ENCODE measurements around the gene MDK.

MDK gene

DNA sequence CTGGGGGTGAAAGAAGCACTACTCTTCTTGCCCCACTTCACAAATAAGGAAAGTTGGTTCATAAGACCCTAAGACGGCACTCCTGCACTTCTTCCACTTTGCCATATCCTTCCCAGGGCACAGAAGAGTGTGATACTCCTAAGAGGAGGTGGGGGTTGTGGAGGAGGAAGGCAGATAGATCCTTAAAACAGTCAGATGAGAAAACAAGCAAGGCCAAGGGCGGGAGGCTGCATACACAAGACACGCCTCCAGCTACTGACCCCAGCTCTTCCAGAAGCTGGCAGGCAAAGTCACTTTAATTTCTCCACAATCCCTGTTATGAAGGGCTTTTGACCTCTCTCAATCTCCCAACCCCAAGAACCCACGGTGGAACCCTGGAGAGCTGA lies 11.8 kb downstream of the MDK start:
- peaks cover 16% of the 10 kb centered on the region for H3K27me3 ChIP-seq (replicated peaks)
- TF ChIP-seq, protein P1, sequence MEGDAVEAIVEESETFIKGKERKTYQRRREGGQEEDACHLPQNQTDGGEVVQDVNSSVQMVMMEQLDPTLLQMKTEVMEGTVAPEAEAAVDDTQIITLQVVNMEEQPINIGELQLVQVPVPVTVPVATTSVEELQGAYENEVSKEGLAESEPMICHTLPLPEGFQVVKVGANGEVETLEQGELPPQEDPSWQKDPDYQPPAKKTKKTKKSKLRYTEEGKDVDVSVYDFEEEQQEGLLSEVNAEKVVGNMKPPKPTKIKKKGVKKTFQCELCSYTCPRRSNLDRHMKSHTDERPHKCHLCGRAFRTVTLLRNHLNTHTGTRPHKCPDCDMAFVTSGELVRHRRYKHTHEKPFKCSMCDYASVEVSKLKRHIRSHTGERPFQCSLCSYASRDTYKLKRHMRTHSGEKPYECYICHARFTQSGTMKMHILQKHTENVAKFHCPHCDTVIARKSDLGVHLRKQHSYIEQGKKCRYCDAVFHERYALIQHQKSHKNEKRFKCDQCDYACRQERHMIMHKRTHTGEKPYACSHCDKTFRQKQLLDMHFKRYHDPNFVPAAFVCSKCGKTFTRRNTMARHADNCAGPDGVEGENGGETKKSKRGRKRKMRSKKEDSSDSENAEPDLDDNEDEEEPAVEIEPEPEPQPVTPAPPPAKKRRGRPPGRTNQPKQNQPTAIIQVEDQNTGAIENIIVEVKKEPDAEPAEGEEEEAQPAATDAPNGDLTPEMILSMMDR (IDR thresholded peaks at IDR 0.05; ENCODE audit: low read depth, low read length, missing control alignments): no peak
- H3K27ac ChIP-seq: no peak overlapping the region
- H3K36me3 ChIP-seq (replicated peaks): peaks cover 13% of the 10 kb centered on the region
- in situ Hi-C loops (cut with HindIII; ENCODE audit: low pct_ligation_motif_present, low sequenced_read_pairs): no loop called here
- DNase-seq: no peak
- H3K4me3 ChIP-seq (ENCODE audit: low read depth, low read length): no peak overlapping the region

DNA sequence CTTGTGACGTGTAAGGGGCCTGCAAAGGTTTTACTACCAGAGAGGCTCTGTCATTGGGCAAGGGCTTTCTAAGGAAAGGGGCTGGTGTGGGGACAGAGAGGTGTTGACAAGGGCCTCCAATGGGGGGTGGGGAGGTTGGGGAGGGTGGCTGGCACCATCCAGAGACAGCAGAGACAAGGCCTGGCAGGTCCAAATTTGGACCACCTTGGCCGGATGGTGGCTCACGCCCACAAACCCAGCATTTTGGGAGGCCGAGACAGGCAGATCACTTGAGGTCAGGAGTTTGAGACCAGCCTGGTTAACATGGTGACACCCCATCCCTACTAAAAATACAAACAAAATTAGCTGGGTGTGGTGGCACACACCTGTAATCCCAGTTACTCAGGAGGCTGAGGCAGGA lies 12.3 kb downstream of the MDK start:
- no peak for DNase-seq
- in situ Hi-C loops (cut with HindIII; ENCODE audit: low pct_ligation_motif_present, low sequenced_read_pairs): no loop called here
- Histone ChIP-seq H3K4me3 (ENCODE audit: low read depth, low read length) (no peak overlapping the region), H3K27ac (no peak overlapping the region), H3K27me3 (replicated peaks) (peaks cover 16% of the 10 kb centered on the region), H3K36me3 (replicated peaks) (peaks cover 13% of the 10 kb centered on the region)
- TF ChIP-seq, protein P1 (IDR thresholded peaks at IDR 0.05; ENCODE audit: low read depth, low read length, missing control alignments): no peak

DNA sequence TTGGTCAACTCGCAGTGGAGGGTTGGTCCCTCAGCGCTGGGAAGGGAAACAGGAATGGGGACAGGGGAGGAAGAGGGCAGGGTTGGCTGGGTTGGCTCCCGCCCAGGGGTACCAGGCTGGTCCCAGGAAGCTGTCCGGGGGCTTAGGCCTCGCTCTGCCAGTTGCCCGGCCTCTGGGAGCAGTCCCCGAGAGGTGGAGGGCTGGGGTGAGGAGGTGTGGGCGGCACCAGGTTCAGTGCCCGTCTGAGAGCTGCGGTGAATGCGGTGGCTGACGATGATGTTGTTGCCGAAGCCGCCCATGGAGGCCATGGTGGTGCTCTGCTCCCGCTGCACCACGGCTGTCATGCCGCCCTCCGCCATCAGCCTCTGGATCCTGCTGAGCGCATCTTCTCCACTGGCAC lies 16.1 kb downstream of the MDK start:
- H3K27me3 ChIP-seq (replicated peaks): no peaks in the 10 kb centered on the region
- TF ChIP-seq, protein P1 (IDR thresholded peaks at IDR 0.05; ENCODE audit: low read depth, low read length, missing control alignments): no peak
- H3K27ac ChIP-seq: no peak overlapping the region
- no peak for DNase-seq
- in situ Hi-C loops (cut with HindIII; ENCODE audit: low pct_ligation_motif_present, low sequenced_read_pairs): no loop called here
- H3K4me3 ChIP-seq (ENCODE audit: low read depth, low read length): no peak overlapping the region
- H3K36me3 ChIP-seq (replicated peaks): peaks cover 13% of the 10 kb centered on the region

DNA sequence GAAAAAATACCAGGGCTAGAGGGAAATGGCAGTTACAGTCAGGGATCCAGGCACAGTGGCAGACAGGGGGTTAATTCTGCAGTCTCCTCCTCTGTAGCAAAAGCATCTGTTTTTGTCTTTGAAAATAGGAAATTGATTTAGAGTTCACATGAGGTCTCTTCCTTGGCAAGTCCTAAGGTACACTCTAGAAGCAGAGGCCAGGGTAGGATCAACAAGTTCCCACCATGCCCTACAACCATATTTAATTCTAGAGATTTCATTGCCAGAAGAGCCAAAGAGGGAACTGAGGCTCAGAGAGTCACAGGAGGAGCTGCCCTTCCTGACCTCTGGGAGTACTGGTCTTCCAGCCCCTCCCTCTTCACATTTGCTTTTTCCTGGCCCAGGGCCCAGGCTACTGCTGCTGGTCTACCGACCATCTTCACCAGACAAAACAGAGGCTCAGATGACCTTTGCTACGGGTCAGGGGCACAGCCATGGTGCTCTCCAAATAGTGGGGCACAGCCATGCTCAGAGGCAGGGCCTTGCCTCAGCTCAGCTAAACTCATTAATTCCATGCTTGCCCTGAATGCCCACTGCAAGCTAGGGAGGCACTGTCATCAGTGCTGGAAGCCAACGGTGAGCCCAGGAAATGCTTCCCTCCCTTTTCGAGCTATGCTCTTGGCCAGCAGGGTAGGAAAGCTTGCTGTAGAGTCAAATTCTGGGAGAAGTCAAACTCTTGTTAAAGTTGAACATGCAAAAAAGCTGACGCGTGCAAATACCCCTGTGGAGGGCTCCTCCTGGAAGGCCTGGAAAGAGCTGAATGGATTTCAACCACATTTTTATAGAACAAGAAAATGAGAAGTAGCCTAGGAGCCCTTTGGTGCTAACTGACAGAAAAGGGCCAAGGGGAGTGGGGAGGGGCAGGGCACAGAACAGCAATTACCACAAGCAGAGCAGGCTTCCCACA lies 21.8 kb downstream of the MDK start:
- H3K4me3 ChIP-seq (ENCODE audit: low read depth, low read length): no peak overlapping the region
- peaks cover 9% of the 10 kb centered on the region for H3K36me3 ChIP-seq (replicated peaks)
- in situ Hi-C loops (cut with HindIII; ENCODE audit: low pct_ligation_motif_present, low sequenced_read_pairs): no loop called here
- H3K27ac ChIP-seq: no peak overlapping the region
- no peak for DNase-seq
- H3K27me3 ChIP-seq (replicated peaks): no peaks in the 10 kb centered on the region
- TF ChIP-seq, protein P1 (IDR thresholded peaks at IDR 0.05; ENCODE audit: low read depth, low read length, missing control alignments): no peak

DNA sequence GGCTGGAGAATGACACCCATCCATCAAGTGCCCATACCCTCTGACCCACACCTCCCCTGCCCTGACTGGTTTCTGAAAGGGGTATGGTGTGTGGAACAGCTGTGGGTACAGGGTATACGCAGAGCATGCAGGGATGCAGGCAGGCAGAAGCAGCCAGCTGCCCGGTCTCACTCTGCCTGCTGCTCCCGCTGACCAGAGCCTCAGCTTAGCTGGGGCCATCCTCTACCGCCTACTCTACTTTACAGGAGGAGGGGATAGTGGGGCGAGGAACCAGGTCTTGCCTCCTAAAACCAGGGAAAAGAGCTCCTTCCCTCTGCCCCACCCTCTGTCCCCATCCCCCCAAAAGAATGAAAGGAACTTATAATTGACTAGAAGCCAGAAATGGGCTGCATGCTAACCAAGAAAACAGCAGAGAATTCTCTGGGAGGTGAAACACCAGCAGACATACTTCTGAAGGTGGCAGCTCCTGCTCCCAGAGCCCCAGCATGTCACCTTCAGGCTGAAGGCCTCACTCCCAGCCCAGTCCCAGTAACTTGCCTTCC lies 23.1 kb downstream of the MDK start:
- Histone ChIP-seq H3K36me3 (replicated peaks) (peaks cover 20% of the 10 kb centered on the region), H3K4me3 (ENCODE audit: low read depth, low read length) (no peak overlapping the region), H3K27me3 (replicated peaks) (no peaks in the 10 kb centered on the region), H3K27ac (no peak overlapping the region)
- TF ChIP-seq, protein P1 (IDR thresholded peaks at IDR 0.05; ENCODE audit: low read depth, low read length, missing control alignments): no peak
- DNase-seq: no peak
- in situ Hi-C loops (cut with HindIII; ENCODE audit: low pct_ligation_motif_present, low sequenced_read_pairs): no loop called here
